PFSK-1 (cell line): ENCODE results near the gene MT1A.

Experiments
- FOXP2 ChIP-seq: optimal IDR thresholded peaks from 2 replicates; pipeline ENCODE3; 2011; ENCODE audit warnings: borderline replicate concordance, control low read depth, inconsistent platforms; ENCODE audit not compliant: insufficient read depth; ENCODE audit errors: extremely low read length, extremely low read depth
- POLR2AphosphoS5 ChIP-seq: IDR thresholded peaks from 2 replicates; pipeline ENCODE4 v1.6.1; 2012; ENCODE audit warnings: low read depth, mild to moderate bottlenecking, control low read depth, low read length, moderate library complexity
- REST ChIP-seq, 2 experiments: IDR thresholded peaks; 2 replicates each; pipeline versions ENCODE4 v1.6.1 to v1.8.0; 2011 to 2012; ENCODE audit warnings: low read depth in 2 of 2, low read length in 2 of 2, control low read depth in 1 of 2, inconsistent platforms in 1 of 2, mild to moderate bottlenecking in 1 of 2, moderate library complexity in 1 of 2; ENCODE audit not compliant: insufficient read depth in 1 of 2
- SIN3A ChIP-seq: IDR thresholded peaks from 2 replicates; pipeline ENCODE4 v1.6.1; 2012; ENCODE audit warnings: mild to moderate bottlenecking, low read length, moderate library complexity, borderline replicate concordance; ENCODE audit not compliant: insufficient read depth
- TAF1 ChIP-seq: IDR thresholded peaks from 2 replicates; pipeline ENCODE4 v1.6.1; 2012; ENCODE audit warnings: low read length, control low read depth, borderline replicate concordance; ENCODE audit not compliant: insufficient read depth

The MT1A gene

GRCh38 chr16:56620339-56620897, 18.0 kb upstream of the MT1A start:
- TF ChIP-seq FOXP2, result no peak
- no peak for TF ChIP-seq TAF1
- no peak for TF ChIP-seq SIN3A
- no peak for TF ChIP-seq POLR2AphosphoS5
- no peak for TF ChIP-seq REST (IDR thresholded peaks at IDR 0.05; ENCODE audit: insufficient read depth in 1 of 2, low read depth in 2 of 2, low read length in 2 of 2)

- no peak for TF ChIP-seq TAF1
- no peak for TF ChIP-seq FOXP2
- TF ChIP-seq POLR2AphosphoS5, result no peak
- no peak for TF ChIP-seq REST (IDR thresholded peaks at IDR 0.05; ENCODE audit: insufficient read depth in 1 of 2, low read depth in 2 of 2, low read length in 2 of 2)
- no peak for TF ChIP-seq SIN3A
Measured at GRCh38 chr16:56623637-56624036, 14.8 kb upstream of the MT1A start.

- no peak for TF ChIP-seq TAF1
- no peak for TF ChIP-seq REST (IDR thresholded peaks at IDR 0.05; ENCODE audit: insufficient read depth in 1 of 2, low read depth in 2 of 2, low read length in 2 of 2)
- no peak for TF ChIP-seq POLR2AphosphoS5
- TF ChIP-seq FOXP2, result no peak
- TF ChIP-seq SIN3A, result no peak
Measured at GRCh38 chr16:56625140-56625942, 13.1 kb upstream of the MT1A start, which contains the start of gene MT1E. TSS of gene MT1E (plus strand) at chr16:56625781. CDS start at chr16:56625852, 71 bp downstream.

- TF ChIP-seq SIN3A (no peak), REST (IDR thresholded peaks at IDR 0.05; ENCODE audit: insufficient read depth in 1 of 2, low read depth in 2 of 2, low read length in 2 of 2) (no peak), POLR2AphosphoS5 (no peak)
Measured at GRCh38 chr16:56625943-56626654, 12.4 kb upstream of the MT1A start.
